GM23338 (cell line): ENCODE data around the gene HTR4.

Source experiments
- EZH2 ChIP-seq: fragments of 200-600 bp; sonication (generic); IDR thresholded peaks from one replicate; pipeline ENCODE4 v1.8.0; 2017; ENCODE audit warnings: antibody characterized with exemption, mild to moderate bottlenecking, low read depth; ENCODE audit not compliant: unreplicated experiment
- EZH2phosphoT487 ChIP-seq: fragments of 200-600 bp; sonication (generic); IDR thresholded peaks from one replicate; pipeline ENCODE4 v1.8.1; 2018; ENCODE audit warnings: antibody characterized with exemption; ENCODE audit not compliant: unreplicated experiment
- NANOG ChIP-seq: IDR thresholded peaks from 2 replicates; pipeline ENCODE4 v1.6.1; 2016; ENCODE audit warnings: antibody characterized with exemption, borderline replicate concordance
- POLR2AphosphoS5 ChIP-seq: IDR thresholded peaks from 2 replicates; pipeline ENCODE4 v1.6.1; 2016; ENCODE audit warnings: antibody characterized with exemption, low read depth
- ZNF331 ChIP-seq: fragments of 250-450 bp; sonication (Bioruptor Pico); IDR thresholded peaks from 2 replicates; pipeline ENCODE4 v1.5.0; 2020; ENCODE audit warnings: low read depth, mild to moderate bottlenecking, moderate library complexity
- TF ChIP-seq, protein P1 (sequence below), 2 experiments: fragments of 200-600 bp in 1 of 2; sonication (generic) in 1 of 2; conservative IDR thresholded peaks; 2 replicates each; pipeline versions ENCODE4 v1.5.1 to v1.6.1; 2016 to 2017; ENCODE audit warnings: antibody characterized with exemption in 2 of 2, low read depth in 2 of 2, mild to moderate bottlenecking in 2 of 2, moderate library complexity in 1 of 2
- TF ChIP-seq, protein P2 (sequence below): fragments of 250-450 bp; sonication (Bioruptor Pico); IDR thresholded peaks from 2 replicates; pipeline ENCODE4 v1.5.0; 2020; ENCODE audit warnings: mild to moderate bottlenecking, moderate library complexity
- TF ChIP-seq, protein P3 (sequence below): IDR thresholded peaks from 2 replicates; pipeline ENCODE4 v1.6.1; 2016; ENCODE audit warnings: antibody characterized with exemption

DNA sequence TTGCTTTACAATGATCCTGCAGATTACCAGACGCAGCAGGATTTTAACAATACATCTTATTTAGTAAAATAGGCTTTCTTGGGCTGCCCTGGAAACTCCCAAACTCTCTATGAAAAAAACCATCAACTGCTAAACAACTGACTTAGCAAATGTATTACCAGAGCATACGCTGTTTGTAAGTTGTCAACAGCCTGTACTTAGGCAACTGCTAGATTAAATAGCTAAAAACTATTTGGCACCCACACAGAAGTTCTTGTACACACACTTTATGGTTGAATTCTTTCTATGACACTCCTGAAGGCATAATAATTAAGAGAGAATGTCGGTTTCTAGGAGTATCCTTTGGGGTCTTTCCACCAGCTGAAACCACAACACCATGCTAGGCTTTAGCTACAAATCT, 146.7 kb downstream of the HTR4 start:
- TF ChIP-seq, protein P1, sequence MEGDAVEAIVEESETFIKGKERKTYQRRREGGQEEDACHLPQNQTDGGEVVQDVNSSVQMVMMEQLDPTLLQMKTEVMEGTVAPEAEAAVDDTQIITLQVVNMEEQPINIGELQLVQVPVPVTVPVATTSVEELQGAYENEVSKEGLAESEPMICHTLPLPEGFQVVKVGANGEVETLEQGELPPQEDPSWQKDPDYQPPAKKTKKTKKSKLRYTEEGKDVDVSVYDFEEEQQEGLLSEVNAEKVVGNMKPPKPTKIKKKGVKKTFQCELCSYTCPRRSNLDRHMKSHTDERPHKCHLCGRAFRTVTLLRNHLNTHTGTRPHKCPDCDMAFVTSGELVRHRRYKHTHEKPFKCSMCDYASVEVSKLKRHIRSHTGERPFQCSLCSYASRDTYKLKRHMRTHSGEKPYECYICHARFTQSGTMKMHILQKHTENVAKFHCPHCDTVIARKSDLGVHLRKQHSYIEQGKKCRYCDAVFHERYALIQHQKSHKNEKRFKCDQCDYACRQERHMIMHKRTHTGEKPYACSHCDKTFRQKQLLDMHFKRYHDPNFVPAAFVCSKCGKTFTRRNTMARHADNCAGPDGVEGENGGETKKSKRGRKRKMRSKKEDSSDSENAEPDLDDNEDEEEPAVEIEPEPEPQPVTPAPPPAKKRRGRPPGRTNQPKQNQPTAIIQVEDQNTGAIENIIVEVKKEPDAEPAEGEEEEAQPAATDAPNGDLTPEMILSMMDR (conservative IDR thresholded peaks at IDR 0.05; ENCODE audit: low read depth in 2 of 2) = no peak
- TF ChIP-seq EZH2 (no peak), POLR2AphosphoS5 (no peak), ZNF331 (CRISPR knock-in tag) (no peak), EZH2phosphoT487 (no peak), NANOG (no peak)
- TF ChIP-seq, protein P2, sequence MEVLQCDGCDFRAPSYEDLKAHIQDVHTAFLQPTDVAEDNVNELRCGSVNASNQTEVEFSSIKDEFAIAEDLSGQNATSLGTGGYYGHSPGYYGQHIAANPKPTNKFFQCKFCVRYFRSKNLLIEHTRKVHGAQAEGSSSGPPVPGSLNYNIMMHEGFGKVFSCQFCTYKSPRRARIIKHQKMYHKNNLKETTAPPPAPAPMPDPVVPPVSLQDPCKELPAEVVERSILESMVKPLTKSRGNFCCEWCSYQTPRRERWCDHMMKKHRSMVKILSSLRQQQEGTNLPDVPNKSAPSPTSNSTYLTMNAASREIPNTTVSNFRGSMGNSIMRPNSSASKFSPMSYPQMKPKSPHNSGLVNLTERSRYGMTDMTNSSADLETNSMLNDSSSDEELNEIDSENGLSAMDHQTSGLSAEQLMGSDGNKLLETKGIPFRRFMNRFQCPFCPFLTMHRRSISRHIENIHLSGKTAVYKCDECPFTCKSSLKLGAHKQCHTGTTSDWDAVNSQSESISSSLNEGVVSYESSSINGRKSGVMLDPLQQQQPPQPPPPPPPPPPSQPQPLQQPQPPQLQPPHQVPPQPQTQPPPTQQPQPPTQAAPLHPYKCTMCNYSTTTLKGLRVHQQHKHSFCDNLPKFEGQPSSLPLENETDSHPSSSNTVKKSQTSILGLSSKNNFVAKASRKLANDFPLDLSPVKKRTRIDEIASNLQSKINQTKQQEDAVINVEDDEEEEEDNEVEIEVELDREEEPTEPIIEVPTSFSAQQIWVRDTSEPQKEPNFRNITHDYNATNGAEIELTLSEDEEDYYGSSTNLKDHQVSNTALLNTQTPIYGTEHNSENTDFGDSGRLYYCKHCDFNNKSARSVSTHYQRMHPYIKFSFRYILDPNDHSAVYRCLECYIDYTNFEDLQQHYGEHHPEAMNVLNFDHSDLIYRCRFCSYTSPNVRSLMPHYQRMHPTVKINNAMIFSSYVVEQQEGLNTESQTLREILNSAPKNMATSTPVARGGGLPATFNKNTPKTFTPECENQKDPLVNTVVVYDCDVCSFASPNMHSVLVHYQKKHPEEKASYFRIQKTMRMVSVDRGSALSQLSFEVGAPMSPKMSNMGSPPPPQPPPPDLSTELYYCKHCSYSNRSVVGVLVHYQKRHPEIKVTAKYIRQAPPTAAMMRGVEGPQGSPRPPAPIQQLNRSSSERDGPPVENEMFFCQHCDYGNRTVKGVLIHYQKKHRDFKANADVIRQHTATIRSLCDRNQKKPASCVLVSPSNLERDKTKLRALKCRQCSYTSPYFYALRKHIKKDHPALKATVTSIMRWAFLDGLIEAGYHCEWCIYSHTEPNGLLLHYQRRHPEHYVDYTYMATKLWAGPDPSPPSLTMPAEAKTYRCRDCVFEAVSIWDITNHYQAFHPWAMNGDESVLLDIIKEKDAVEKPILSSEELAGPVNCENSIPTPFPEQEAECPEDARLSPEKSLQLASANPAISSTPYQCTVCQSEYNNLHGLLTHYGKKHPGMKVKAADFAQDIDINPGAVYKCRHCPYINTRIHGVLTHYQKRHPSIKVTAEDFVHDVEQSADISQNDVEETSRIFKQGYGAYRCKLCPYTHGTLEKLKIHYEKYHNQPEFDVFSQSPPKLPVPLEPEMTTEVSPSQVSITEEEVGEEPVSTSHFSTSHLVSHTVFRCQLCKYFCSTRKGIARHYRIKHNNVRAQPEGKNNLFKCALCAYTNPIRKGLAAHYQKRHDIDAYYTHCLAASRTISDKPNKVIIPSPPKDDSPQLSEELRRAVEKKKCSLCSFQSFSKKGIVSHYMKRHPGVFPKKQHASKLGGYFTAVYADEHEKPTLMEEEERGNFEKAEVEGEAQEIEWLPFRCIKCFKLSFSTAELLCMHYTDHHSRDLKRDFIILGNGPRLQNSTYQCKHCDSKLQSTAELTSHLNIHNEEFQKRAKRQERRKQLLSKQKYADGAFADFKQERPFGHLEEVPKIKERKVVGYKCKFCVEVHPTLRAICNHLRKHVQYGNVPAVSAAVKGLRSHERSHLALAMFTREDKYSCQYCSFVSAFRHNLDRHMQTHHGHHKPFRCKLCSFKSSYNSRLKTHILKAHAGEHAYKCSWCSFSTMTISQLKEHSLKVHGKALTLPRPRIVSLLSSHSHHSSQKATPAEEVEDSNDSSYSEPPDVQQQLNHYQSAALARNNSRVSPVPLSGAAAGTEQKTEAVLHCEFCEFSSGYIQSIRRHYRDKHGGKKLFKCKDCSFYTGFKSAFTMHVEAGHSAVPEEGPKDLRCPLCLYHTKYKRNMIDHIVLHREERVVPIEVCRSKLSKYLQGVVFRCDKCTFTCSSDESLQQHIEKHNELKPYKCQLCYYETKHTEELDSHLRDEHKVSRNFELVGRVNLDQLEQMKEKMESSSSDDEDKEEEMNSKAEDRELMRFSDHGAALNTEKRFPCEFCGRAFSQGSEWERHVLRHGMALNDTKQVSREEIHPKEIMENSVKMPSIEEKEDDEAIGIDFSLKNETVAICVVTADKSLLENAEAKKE (CRISPR knock-in tag) = no peak
- TF ChIP-seq, protein P3, sequence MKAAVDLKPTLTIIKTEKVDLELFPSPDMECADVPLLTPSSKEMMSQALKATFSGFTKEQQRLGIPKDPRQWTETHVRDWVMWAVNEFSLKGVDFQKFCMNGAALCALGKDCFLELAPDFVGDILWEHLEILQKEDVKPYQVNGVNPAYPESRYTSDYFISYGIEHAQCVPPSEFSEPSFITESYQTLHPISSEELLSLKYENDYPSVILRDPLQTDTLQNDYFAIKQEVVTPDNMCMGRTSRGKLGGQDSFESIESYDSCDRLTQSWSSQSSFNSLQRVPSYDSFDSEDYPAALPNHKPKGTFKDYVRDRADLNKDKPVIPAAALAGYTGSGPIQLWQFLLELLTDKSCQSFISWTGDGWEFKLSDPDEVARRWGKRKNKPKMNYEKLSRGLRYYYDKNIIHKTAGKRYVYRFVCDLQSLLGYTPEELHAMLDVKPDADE = no peak
